Erythroblast (primary cell): ENCODE results near the gene MAP6.

Experiments
- GATA1 ChIP-seq: IDR thresholded peaks from 2 replicates; pipeline ENCODE4 v1.6.1; 2011; ENCODE audit warnings: low read depth, mild to moderate bottlenecking, control low read depth, low read length, moderate library complexity
- POLR2A ChIP-seq: IDR thresholded peaks from 2 replicates; pipeline ENCODE4 v1.6.1; 2011; ENCODE audit warnings: mild to moderate bottlenecking, low read length

- TF ChIP-seq POLR2A (no peak), GATA1 (no peak)
Observed at GRCh38 chr11:75689863-75690609, 21.2 kb upstream of the MAP6 start.
